HFF-Myc (cell line): ENCODE results near the gene NPM1.

Source experiments
- DNase-seq: peaks from one replicate; pipeline ENCODE4 v3.0.0-alpha.2; 2011; ENCODE audit warnings: low read depth; ENCODE audit errors: extremely low read depth
- H3K4me3 ChIP-seq: replicated peaks from 2 replicates; pipeline ENCODE4 v1.5.1; 2011; ENCODE audit warnings: low read depth, mild to moderate bottlenecking, control low read depth, low read length
- TF ChIP-seq, protein P1 (sequence below): IDR thresholded peaks from 2 replicates; pipeline ENCODE4 v1.5.1; 2012; ENCODE audit warnings: mild to moderate bottlenecking, low read depth, low read length, control low read depth; ENCODE audit errors: missing control alignments

Gene NPM1

DNA sequence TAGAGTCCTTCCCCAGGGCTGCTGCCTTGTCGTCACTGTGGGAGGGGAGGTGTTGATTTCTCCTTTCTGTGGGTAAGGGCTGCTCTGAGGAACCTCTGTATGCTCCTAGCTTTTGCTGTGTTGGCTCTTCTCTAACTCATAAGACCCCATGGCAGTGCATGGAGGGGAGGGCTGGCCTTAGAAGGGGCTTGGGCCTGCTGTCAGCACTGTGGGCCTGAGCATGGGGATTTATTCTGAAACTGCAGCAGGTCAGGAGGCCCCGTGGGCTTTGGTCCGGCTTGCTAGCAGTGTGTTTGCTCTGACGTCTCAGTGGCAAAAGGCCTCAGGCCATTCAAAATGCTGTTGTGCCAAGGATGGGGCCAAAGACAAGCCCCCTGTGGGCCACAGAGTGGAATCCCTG is 38.6 kb downstream of the NPM1 start:
- H3K4me3 ChIP-seq = no peak overlapping the region
- TF ChIP-seq, protein P1, sequence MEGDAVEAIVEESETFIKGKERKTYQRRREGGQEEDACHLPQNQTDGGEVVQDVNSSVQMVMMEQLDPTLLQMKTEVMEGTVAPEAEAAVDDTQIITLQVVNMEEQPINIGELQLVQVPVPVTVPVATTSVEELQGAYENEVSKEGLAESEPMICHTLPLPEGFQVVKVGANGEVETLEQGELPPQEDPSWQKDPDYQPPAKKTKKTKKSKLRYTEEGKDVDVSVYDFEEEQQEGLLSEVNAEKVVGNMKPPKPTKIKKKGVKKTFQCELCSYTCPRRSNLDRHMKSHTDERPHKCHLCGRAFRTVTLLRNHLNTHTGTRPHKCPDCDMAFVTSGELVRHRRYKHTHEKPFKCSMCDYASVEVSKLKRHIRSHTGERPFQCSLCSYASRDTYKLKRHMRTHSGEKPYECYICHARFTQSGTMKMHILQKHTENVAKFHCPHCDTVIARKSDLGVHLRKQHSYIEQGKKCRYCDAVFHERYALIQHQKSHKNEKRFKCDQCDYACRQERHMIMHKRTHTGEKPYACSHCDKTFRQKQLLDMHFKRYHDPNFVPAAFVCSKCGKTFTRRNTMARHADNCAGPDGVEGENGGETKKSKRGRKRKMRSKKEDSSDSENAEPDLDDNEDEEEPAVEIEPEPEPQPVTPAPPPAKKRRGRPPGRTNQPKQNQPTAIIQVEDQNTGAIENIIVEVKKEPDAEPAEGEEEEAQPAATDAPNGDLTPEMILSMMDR = no peak
- no peak for DNase-seq

DNA sequence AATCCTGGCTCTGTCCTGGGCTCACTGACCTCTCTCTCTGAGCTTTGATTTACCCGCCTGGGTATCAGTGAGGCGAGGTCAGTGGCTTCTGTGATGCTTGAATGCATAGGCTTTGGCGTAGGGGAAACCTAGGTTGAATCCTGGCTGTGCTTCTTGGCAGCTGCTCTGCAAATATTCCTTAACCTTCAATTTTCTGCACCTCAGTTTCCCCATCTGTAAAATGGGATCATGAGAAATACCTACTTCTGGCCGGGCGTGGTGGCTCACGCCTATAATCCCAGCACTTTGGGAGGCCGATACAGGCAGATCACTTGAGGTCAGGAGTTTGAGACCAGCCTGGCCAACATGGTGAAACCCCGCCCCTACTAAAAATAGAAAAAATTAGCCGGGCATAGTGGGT is 39.0 kb downstream of the NPM1 start:
- DNase-seq = no peak
- TF ChIP-seq, protein P1 = no peak
- H3K4me3 ChIP-seq = no peak overlapping the region

DNA sequence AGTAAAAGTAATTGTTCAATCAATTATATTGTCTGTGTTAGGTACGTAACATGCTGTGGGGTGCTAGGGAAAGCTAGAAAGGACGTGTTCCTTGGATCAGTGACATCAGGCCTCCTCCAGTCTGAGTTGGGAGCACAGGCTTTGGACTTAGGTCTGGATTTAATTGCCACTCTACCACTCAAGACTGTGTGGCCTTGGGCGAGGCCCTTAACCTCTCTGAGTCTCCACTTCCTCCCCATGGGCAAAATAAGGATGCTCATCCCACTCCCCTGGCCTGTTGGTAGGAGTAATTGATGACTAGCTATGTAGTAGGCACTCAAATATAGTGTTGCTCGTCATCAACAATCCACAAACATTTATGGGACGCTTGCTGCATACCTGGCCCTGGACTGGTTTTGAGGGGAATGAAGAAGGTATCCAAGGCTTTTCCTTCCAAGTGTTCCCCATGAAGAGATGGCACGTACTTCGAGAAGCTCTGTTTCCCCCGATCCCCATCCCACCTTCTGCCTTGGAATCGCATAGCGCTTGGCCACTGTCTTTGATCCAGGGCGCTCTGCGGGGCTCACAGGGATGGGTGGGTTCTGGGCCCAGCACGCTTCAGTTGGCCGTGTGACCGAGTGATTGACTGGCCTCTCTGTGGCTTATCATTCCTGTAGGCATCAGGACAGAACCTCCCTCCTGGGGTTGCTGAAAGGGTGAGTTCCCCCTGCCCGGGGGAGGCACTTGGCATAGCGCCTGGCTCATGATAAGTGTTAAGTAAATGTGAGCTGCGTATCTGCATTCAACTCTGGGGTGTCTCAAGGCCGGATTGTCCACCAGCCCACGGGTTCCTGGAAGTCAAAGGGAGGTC is 39.9 kb downstream of the NPM1 start:
- no peak overlapping the region for H3K4me3 ChIP-seq
- TF ChIP-seq, protein P1 = no peak
- DNase-seq = no peak

DNA sequence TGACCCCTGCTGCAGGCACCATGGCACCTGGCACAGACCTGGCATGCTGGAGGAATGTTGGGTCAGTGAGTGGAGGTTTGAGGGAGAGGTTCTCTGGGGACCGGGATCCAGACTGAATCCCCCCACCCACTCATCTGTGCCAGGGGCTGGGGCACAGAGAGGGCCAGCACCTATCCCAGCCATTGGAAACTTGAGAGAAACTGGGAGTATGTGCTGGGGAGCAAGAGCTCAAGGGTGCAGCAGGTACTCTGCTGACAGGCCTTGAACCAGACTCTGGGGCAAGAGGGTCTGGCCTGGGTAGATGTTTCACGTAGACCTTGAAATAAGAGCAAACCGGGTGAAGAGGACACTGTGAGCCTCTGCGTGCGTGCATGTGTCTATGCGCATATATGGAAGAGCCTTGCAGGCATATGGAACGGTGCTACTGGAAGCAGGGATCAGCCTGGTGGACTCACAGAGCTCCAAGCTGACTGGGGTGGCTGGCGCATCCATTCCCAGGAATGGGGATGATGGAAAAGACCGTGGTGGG is 40.6 kb downstream of the NPM1 start:
- no peak for DNase-seq
- TF ChIP-seq, protein P1 = no peak

DNA sequence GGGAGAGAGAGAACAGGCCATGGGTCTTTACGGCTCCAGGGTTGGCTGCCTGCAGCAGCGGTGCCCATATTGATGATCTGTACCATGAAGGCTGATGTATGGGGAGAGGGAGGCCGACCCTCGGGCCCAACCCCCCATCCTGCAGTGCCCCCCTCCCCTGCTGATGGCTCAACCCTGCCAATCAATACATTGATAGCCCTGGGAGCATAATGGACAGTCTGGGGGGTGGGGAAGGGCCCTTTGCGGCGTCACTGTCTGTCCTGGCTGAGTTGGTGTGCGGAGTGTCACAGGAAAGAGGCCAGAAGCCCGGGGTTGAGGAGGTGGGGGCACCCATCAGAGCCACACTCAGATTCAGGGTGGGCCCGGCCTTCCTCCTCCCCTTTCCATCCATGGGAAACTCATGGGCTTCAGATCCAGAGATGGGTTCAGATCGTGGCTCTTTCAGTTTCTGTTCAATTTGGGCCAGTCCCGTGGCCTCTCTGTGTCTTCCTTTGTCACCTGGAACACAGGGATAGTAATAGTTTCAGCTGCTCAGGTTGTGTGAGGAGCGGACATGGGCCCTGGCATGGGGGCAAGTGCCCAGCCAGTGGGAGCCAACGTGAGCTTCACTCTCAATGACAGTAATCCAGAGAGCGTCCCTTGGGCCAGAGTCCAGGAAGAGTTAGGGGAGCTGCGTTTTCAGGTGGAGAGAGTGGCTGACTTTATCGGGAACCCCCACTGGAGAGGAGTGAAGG is 41.3 kb downstream of the NPM1 start:
- no peak for DNase-seq
- TF ChIP-seq, protein P1 = no peak
- H3K4me3 ChIP-seq = no peak overlapping the region

More for the DNA sequence above, 40.6 kb downstream of the NPM1 start:
- no peak overlapping the region for H3K4me3 ChIP-seq

DNA sequence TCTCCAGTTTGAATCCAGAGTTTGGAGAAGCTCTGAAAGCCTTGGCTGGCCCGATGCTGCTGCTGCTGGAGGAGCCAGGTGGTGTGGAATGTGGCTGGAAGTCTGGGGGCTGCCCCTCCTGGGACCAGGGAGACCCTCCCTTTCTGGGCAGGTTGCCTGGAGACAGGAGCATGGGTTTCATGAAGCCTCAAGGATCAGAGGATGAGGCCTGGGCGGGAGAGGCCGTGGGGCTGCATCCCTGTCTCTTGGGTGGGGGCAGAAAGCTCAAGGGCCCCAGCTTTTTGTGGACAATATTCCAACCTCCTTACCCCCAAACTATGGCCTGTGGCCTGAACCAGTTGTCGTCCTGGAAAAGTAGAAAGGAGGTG is 41.9 kb downstream of the NPM1 start:
- DNase-seq = no peak
- no peak overlapping the region for H3K4me3 ChIP-seq
- TF ChIP-seq, protein P1 = no peak
